ENCODE data around the gene TENT4A.

TENT4A gene

DNA sequence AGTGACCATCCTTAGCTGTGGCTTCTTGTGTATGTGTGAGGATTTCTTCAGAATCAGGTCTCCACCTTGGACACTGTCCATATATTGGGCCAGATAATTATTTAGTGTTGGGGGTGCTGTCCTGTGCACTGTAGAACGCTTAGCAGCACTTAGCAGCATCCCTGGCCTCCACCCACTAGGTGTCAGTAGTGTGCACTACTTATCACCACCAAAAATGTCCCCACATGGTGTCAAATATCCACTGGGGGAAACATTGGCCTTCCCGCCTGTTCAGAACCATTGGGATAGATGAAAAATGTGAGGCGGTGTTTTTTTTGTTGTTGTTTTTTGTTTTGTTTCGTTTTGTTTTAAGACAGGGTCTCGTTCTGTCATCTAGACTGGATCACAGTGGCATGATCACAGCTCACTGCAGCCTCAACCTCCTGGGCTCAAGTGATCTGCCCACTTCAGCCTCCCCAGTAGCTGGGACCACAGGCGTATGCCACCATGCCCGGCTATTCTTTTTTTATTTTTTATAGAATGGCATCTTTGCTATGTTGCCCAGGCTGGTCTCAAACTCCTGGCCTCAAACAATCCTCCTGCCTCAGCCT lies 67.7 kb downstream of the TENT4A start:
- DNase-seq: no peak

DNA sequence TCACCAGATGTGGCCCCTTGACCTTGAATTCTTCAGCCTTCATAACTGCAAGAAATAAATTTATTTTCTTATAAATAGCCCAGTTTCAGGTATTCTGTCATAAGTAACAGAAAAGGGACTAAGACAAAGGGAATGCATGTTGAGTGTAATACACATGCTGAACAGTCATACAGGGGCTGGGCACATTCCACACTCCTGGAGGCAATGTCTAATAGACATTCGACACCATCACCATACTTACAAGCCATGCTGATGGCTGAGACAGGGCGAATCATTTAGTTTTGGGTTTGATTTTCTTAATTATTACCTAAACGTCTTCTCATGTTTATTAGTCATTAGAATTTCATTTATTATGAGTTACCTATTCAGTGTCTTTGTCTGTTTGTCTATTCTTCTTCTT lies 68.5 kb downstream of the TENT4A start:
- no peak for DNase-seq

DNA sequence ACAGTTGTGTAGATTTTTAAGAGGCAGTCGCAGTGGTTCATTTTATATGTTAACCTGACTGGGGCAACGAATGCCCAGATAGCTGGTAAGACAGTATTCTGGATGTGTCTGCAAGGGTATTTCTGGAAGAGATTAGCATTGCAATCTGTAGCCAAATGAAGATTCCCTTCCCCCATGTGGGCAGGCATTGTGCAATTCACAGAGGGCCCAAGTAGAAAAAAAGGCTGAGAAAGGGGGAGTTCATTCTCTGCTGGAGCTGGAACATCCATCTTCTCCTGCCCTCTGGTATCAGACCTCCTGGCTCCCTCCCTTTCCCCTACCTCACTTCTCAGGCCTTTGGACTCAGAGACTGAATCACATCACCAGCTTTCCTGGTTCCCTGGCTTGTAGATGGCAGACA lies 70.6 kb downstream of the TENT4A start:
- no peak for DNase-seq

GRCh38 chr5:6784481-6784880 lies 71.2 kb downstream of the TENT4A start:
- no peak for DNase-seq

DNA sequence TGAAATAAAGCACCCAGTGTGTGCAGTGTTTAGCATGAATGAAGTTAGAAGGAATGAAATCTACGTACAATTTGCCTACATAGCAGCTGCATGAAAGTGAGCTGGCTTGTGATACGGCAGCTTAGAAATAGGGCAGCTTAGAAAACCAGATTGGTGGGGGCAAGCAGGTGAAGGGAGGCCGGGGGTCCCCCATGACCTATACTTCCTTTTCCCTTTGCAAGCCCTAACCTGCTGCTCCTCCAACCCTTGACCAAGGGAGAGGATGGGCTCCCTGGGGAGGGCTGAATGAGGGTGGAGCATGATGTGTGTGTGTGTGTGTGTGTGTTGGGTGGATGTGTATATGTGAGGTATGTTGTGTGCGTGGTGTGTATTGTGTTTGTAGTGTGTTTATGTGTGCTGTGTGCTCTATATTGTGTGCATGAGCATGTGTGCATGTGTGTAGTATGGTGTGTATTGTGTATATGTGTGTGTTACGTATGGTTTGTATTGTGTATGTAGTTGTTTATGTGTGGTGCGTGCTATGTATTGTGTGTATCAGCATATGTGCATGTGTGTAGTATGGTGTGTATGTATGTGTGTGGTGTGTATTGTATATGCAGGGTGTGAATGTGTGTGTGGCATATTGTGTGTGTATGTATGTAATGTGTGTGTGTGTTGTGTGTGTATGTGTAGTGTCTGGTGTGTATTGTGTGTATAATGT lies 72.1 kb downstream of the TENT4A start:
- DNase-seq: no peak

DNA sequence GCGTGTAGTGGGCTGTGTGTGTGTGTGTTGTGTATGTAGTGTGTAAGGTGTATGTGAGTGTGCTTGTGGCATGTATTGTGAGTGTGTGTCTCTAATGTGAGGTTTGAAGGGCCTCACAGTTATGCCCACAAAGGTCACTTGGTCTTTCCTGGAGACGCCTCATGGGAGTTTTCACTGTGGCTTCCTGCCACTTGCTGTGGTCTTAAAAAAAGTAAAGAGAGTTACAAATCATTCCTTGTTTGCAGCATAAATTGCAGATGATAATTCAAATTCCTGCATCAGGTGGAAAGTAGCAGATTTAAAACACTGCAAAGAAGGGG lies 72.6 kb downstream of the TENT4A start:
- DNase-seq: no peak

GRCh38 chr5:6786786-6787495 lies 73.7 kb downstream of the TENT4A start:
- no peak for DNase-seq

DNA sequence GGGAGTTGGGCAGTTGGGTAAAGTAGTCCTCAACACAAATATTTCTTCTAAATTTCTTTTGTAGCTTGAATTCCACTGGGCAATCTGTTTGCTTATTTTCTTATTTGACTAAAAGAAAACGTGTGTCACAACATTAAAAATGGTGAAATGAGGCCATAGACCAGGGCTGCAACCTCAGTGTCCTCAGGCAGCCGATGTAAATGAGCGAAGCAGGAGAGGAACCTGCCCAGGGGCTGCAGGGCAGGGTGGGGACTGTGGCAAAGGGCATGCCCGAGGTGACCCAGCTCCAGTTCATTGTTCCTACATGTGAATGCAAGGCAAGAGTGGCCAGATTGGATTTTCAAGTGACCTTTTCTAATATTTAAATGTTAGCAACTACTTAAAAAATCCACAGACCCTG lies 74.7 kb downstream of the TENT4A start:
- DNase-seq: no peak

- no peak for DNase-seq
Observed at GRCh38 chr5:6788439-6788838, 75.2 kb downstream of the TENT4A start.

GRCh38 chr5:6788956-6789649 lies 75.9 kb downstream of the TENT4A start:
- no peak for DNase-seq

DNA sequence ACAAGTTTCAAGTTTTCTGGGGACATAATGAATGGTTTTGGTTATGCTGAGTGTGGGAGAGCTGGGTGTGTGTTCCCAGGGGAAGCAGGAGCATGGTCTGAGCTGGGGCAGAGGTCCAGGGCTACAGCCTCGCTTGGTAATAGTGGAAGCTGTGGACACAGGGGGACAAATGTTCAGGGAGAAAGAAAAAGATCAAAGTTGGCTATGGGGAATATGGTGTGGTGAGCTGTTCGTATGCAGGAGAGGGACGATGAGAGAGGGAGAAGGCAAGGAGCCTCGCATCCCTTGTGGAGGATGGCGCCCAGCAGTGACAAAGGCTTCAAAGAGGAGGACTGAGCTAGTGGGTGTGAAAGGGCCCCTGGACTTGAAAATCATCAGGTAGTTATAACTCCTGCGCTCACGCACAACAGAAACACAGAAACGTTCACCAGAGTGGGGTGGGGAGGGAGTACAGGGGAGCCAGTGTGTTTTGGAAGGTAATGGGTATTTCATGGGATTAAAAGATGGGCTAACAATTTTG lies 77.2 kb downstream of the TENT4A start:
- no peak for DNase-seq

- DNase-seq: no peak
Observed at GRCh38 chr5:6791031-6791430, 77.8 kb downstream of the TENT4A start.

- no peak for DNase-seq
Observed at GRCh38 chr5:6792376-6792775, 79.1 kb downstream of the TENT4A start.

- DNase-seq: no peak
Observed at GRCh38 chr5:6792911-6793471, 79.8 kb downstream of the TENT4A start.

- no peak for DNase-seq
Observed at GRCh38 chr5:6801236-6801635, 88.0 kb downstream of the TENT4A start.

DNA sequence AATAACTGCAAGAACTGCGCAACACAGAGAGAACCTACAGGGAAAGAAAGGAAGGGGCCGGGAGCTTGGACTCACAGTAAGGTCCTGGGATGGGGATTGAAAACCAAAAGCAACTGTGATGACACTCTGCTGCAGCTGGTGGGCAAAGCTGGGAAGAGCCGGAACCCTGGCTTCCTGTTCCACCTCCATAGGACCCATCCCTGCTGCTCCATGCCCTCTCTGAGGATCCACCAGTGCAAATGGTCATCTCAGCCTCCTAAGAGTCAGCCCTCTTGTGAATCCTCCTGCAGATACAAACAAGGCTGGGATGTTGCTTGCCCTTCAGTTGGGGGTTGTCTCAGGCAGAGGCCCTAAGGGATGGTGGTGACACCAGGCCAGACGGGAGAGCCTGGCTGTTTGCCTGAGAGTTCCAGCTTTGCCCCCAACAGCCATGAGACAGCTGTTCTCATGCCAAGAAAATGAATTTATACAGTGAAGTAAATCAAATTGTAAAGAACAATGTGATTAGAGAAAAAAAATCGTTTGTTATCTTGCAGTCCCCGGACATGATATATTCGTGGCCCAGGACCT lies 90.8 kb downstream of the TENT4A start:
- DNase-seq: no peak

GRCh38 chr5:6804766-6805501 lies 91.7 kb downstream of the TENT4A start:
- DNase-seq: no peak

DNA sequence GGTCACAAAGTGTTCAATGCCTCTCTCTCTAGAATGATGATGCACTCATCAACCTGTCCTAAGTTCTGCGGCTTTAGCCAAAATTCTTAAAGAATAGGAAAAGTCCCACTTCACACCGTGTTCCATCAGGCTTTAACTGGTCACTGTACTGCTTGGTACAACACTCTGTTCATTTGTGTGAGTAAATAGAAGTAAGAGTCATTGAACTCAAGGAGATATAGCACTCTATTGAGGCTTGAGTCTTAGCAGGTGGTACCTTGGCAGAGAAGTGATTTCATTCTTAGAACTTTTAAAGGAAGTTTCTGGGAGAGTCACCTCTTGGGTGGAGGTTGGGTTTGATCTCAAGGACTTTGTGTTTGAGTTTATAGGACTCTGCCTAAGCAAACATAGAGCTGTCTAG lies 92.6 kb downstream of the TENT4A start:
- no peak for DNase-seq
